HG03066 (cell line): ENCODE data around the gene EGR4.

Experiments
- ATAC-seq: cut with Tn5 transposase; IDR thresholded peaks from one replicate; pipeline ENCODE4 v1.9.1; 2021; ENCODE audit warnings: low read depth; ENCODE audit not compliant: unreplicated experiment

The EGR4 gene

GRCh38 chr2:73291093-73291460 lies 2.3 kb downstream of the EGR4 start:
- no peak for ATAC-seq

GRCh38 chr2:73290049-73290839 lies 3.1 kb downstream of the EGR4 start:
- no peak for ATAC-seq

GRCh38 chr2:73289304-73289703 lies 4.0 kb downstream of the EGR4 start:
- ATAC-seq = no peak

GRCh38 chr2:73286134-73286655 lies 7.2 kb downstream of the EGR4 start:
- ATAC-seq = no peak

GRCh38 chr2:73285159-73285739 lies 8.1 kb downstream of the EGR4 start:
- peak; percentile 44 for ATAC-seq

- peak; percentile 73 for ATAC-seq
Observed at GRCh38 chr2:73284296-73285158, 8.8 kb downstream of the EGR4 start, which contains the start of gene FBXO41. Gene FBXO41 (minus strand): TSS chr2:73284478. CDS start chr2:73269630, 14,848 bp downstream.

- peak; percentile 7 for ATAC-seq
Observed at GRCh38 chr2:73283545-73284295, 9.6 kb downstream of the EGR4 start.

GRCh38 chr2:73282924-73283544 lies 10.3 kb downstream of the EGR4 start:
- ATAC-seq = no peak

GRCh38 chr2:73281244-73281643 lies 12.1 kb downstream of the EGR4 start:
- ATAC-seq = no peak

GRCh38 chr2:73279852-73280251 lies 13.5 kb downstream of the EGR4 start:
- no peak for ATAC-seq

GRCh38 chr2:73272270-73272669 lies 21.1 kb downstream of the EGR4 start:
- ATAC-seq = no peak

GRCh38 chr2:73269686-73270465 lies 23.5 kb downstream of the EGR4 start:
- no peak for ATAC-seq

- ATAC-seq = no peak
Observed at GRCh38 chr2:73268830-73269685, 24.3 kb downstream of the EGR4 start.

- no peak for ATAC-seq
Observed at GRCh38 chr2:73268366-73268829, 24.9 kb downstream of the EGR4 start.

- no peak for ATAC-seq
Observed at GRCh38 chr2:73267008-73267407, 26.3 kb downstream of the EGR4 start.

GRCh38 chr2:73266061-73266901 lies 27.1 kb downstream of the EGR4 start:
- ATAC-seq = no peak
